ENCODE data around the gene STMN3. TPM values are rescaled to one million over a fixed set of nuclear protein-coding genes. Genes with fewer than 3 reads are reported as not detected.

Gene STMN3
- total RNA-seq, 1 donor = 9.3 TPM

GRCh38 chr20:63622096-63622495 lies 31.1 kb downstream of the STMN3 start:
- DNase-seq (ENCODE audit: low read depth) = no peak
- TF ChIP-seq CTCF (IDR thresholded peaks at IDR 0.05; ENCODE audit: insufficient read depth, low read length) = no peak
- no peak overlapping the region for H3K4me3 ChIP-seq (ENCODE audit: low read depth, low read length)

- H3K4me3 ChIP-seq (ENCODE audit: low read depth, low read length) = no peak overlapping the region
- DNase-seq (ENCODE audit: low read depth) = no peak
- TF ChIP-seq CTCF (IDR thresholded peaks at IDR 0.05; ENCODE audit: insufficient read depth, low read length) = no peak
Measured at GRCh38 chr20:63620991-63621390, 32.2 kb downstream of the STMN3 start.

DNA sequence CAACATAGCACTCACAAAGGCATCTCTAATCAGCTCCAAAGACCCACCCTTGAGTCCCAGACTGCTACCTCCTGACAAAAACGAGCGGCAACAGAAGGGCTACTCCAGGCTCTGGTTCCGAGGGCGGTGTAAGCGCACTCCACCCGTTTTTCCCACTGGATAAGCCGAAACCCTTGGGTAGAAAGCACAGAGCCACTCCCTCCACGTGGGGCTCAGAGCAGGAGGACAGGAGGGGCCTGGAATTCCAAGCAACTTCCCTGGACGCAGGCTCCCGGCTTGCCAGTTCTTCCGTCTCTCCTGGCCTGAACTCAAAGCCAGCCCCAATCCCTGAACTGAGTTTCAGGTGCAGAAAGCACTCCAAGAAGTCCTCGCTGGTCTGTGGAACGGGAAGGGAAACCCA lies 33.7 kb downstream of the STMN3 start:
- no peak overlapping the region for H3K4me3 ChIP-seq (ENCODE audit: low read depth, low read length)
- no peak for DNase-seq (ENCODE audit: low read depth)
- no peak for TF ChIP-seq CTCF (IDR thresholded peaks at IDR 0.05; ENCODE audit: insufficient read depth, low read length)

GRCh38 chr20:63619086-63619485 lies 34.1 kb downstream of the STMN3 start:
- H3K4me3 ChIP-seq (ENCODE audit: low read depth, low read length) = no peak overlapping the region
- TF ChIP-seq CTCF (IDR thresholded peaks at IDR 0.05; ENCODE audit: insufficient read depth, low read length) = no peak
- no peak for DNase-seq (ENCODE audit: low read depth)

DNA sequence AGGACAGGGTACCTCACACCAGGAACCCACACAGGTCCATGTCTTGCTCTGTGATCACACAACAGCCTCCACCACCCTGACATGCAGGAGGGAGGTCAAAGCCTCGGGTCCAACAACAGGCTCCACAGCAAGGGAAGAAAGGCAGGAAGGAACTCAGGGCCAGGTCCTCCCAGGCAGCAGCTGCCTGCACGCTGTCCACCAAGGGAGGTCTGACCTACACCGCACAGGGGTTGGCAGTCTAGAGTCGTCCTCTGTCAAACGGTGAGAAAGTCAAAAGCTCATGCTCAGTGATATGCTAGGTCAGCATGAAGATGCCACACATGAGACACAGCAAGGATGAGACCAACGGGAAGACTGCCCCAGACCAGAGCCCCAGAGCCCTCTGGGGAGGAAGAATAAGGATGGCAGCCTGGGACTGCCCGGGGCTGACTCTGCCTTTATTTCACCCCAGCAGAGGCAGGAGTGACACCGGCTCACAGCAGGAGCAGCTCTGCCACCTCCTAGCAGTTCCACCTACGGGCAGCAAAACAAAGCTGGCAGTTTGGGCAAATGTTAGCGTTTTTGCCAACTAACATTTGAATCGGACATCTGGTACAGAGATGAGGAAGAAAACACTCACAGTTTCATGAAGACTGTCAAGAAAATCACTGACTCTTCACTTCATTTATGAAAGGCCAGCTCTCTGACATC lies 34.8 kb downstream of the STMN3 start:
- no peak for DNase-seq (ENCODE audit: low read depth)

GRCh38 chr20:63617876-63618265 lies 35.4 kb downstream of the STMN3 start:
- no peak for TF ChIP-seq CTCF (IDR thresholded peaks at IDR 0.05; ENCODE audit: insufficient read depth, low read length)

More for the DNA sequence above, 34.8 kb downstream of the STMN3 start:
- TF ChIP-seq CTCF (IDR thresholded peaks at IDR 0.05; ENCODE audit: insufficient read depth, low read length) = no peak
- no peak overlapping the region for H3K4me3 ChIP-seq (ENCODE audit: low read depth, low read length)

More at GRCh38 chr20:63617876-63618265, 35.4 kb downstream of the STMN3 start:
- no peak overlapping the region for H3K4me3 ChIP-seq (ENCODE audit: low read depth, low read length)
- no peak for DNase-seq (ENCODE audit: low read depth)
